Measurements from ENCODE around the gene PTCSC3. TPM values are rescaled to one million over a fixed set of nuclear protein-coding genes. Genes with fewer than 3 reads are reported as not detected.
A peak's percentile ranks its signal among the peaks of the same experiment; 100 is the strongest.

PTCSC3 gene
- total and polyA plus RNA-seq, 5 donors from 2014 or later, result not detected

- Histone ChIP-seq H3K9me3 (ENCODE audit: control insufficient read depth in 2 of 2, low read length in 2 of 2) (no peaks in the 10 kb centered on the region), H3K4me3 (ENCODE audit: low read depth, low read length) (no peak overlapping the region), H3K4me1 (ENCODE audit: control insufficient read depth, insufficient read depth, low read length, poor library complexity, severe bottlenecking) (no peaks in the 10 kb centered on the region), H3K27ac (ENCODE audit: insufficient read depth, low read length, poor library complexity, severe bottlenecking) (no peak overlapping the region), H3K36me3 (ENCODE audit: control insufficient read depth, insufficient read depth, low read length) (no peaks in the 10 kb centered on the region), H3K27me3 (ENCODE audit: control insufficient read depth, insufficient read depth, low read length) (no peaks in the 10 kb centered on the region)
- no peak for ATAC-seq (ENCODE audit: low read depth in 2 of 2)
- Mint-ChIP-seq H3K27ac (no peak overlapping the region), H3K4me3 (no peak overlapping the region), H3K4me1 (no peaks in the 10 kb centered on the region), H3K9me3 (no peaks in the 10 kb centered on the region), H3K36me3 (no peaks in the 10 kb centered on the region), H3K27me3 (peaks cover 10% of the 10 kb centered on the region)
- no peak for DNase-seq
Measured at GRCh38 chr14:36173161-36173560, 3.4 kb downstream of the PTCSC3 start.

GRCh38 chr14:36171607-36172006 lies 4.9 kb downstream of the PTCSC3 start:
- Histone ChIP-seq H3K4me3 (ENCODE audit: low read depth, low read length) (no peak overlapping the region), H3K27ac (ENCODE audit: insufficient read depth, low read length, poor library complexity, severe bottlenecking) (no peak overlapping the region), H3K4me1 (ENCODE audit: control insufficient read depth, insufficient read depth, low read length, poor library complexity, severe bottlenecking) (no peaks in the 10 kb centered on the region), H3K27me3 (ENCODE audit: control insufficient read depth, insufficient read depth, low read length) (no peaks in the 10 kb centered on the region), H3K9me3 (ENCODE audit: control insufficient read depth in 2 of 2, low read length in 2 of 2) (no peaks in the 10 kb centered on the region), H3K36me3 (ENCODE audit: control insufficient read depth, insufficient read depth, low read length) (no peaks in the 10 kb centered on the region)
- no peak for ATAC-seq (ENCODE audit: low read depth in 2 of 2)
- H3K9me3 Mint-ChIP-seq, result no peaks in the 10 kb centered on the region
- peaks cover 19% of the 10 kb centered on the region for H3K27me3 Mint-ChIP-seq
- no peak for DNase-seq
- H3K27ac Mint-ChIP-seq, result no peak overlapping the region
- no peaks in the 10 kb centered on the region for H3K4me1 Mint-ChIP-seq
- no peak overlapping the region for H3K4me3 Mint-ChIP-seq
- no peaks in the 10 kb centered on the region for H3K36me3 Mint-ChIP-seq

- Histone ChIP-seq H3K4me3 (ENCODE audit: low read depth, low read length) (no peak overlapping the region), H3K27ac (ENCODE audit: insufficient read depth, low read length, poor library complexity, severe bottlenecking) (no peak overlapping the region), H3K36me3 (ENCODE audit: control insufficient read depth, insufficient read depth, low read length) (no peaks in the 10 kb centered on the region), H3K27me3 (ENCODE audit: control insufficient read depth, insufficient read depth, low read length) (no peaks in the 10 kb centered on the region), H3K9me3 (ENCODE audit: control insufficient read depth in 2 of 2, low read length in 2 of 2) (no peaks in the 10 kb centered on the region), H3K4me1 (ENCODE audit: control insufficient read depth, insufficient read depth, low read length, poor library complexity, severe bottlenecking) (no peaks in the 10 kb centered on the region)
- H3K27ac Mint-ChIP-seq, result no peak overlapping the region
- H3K4me1 Mint-ChIP-seq, result no peaks in the 10 kb centered on the region
- no peak overlapping the region for H3K4me3 Mint-ChIP-seq
- no peaks in the 10 kb centered on the region for H3K9me3 Mint-ChIP-seq
- DNase-seq (no peak), ATAC-seq (ENCODE audit: low read depth in 2 of 2) (no peak)
- H3K27me3 Mint-ChIP-seq, result peaks cover 13% of the 10 kb centered on the region
- no peaks in the 10 kb centered on the region for H3K36me3 Mint-ChIP-seq
Measured at GRCh38 chr14:36167431-36167830, 9.1 kb downstream of the PTCSC3 start.

- no peak overlapping the region for H3K4me3 Mint-ChIP-seq
- no peaks in the 10 kb centered on the region for H3K4me1 ChIP-seq (ENCODE audit: control insufficient read depth, insufficient read depth, low read length, poor library complexity, severe bottlenecking)
- H3K9me3 Mint-ChIP-seq, result peaks cover 0 to 2% (median 0%) of the 10 kb centered on the region in 7 donors
- no peak overlapping the region for H3K27ac ChIP-seq (ENCODE audit: insufficient read depth, low read length, poor library complexity, severe bottlenecking)
- no peaks in the 10 kb centered on the region for H3K4me1 Mint-ChIP-seq
- no peaks in the 10 kb centered on the region for H3K27me3 ChIP-seq (ENCODE audit: control insufficient read depth, insufficient read depth, low read length)
- H3K36me3 Mint-ChIP-seq, result no peaks in the 10 kb centered on the region
- ATAC-seq (ENCODE audit: low read depth in 2 of 2), result no peak
- H3K4me3 ChIP-seq (ENCODE audit: low read depth, low read length), result no peak overlapping the region
- H3K27ac Mint-ChIP-seq, result no peak overlapping the region
- DNase-seq, result no peak
- no peaks in the 10 kb centered on the region for H3K9me3 ChIP-seq (ENCODE audit: control insufficient read depth in 2 of 2, low read length in 2 of 2)
- H3K27me3 Mint-ChIP-seq, result peaks cover 9% of the 10 kb centered on the region
- no peaks in the 10 kb centered on the region for H3K36me3 ChIP-seq (ENCODE audit: control insufficient read depth, insufficient read depth, low read length)
Measured at GRCh38 chr14:36163451-36163850, 13.1 kb downstream of the PTCSC3 start.

GRCh38 chr14:36162267-36162666 lies 14.3 kb downstream of the PTCSC3 start:
- DNase-seq, result no peak
- H3K36me3 ChIP-seq (ENCODE audit: control insufficient read depth, insufficient read depth, low read length), result no peaks in the 10 kb centered on the region
- H3K4me1 ChIP-seq (ENCODE audit: control insufficient read depth, insufficient read depth, low read length, poor library complexity, severe bottlenecking), result no peaks in the 10 kb centered on the region
- no peak for ATAC-seq (ENCODE audit: low read depth in 2 of 2)
- Mint-ChIP-seq H3K4me1 (no peaks in the 10 kb centered on the region), H3K9me3 (peaks cover 0 to 5% (median 0%) of the 10 kb centered on the region in 7 donors), H3K4me3 (no peak overlapping the region), H3K36me3 (no peaks in the 10 kb centered on the region), H3K27me3 (peaks cover 2% of the 10 kb centered on the region), H3K27ac (no peak overlapping the region)
- no peak overlapping the region for H3K4me3 ChIP-seq (ENCODE audit: low read depth, low read length)
- no peaks in the 10 kb centered on the region for H3K9me3 ChIP-seq (ENCODE audit: control insufficient read depth in 2 of 2, low read length in 2 of 2)
- no peak overlapping the region for H3K27ac ChIP-seq (ENCODE audit: insufficient read depth, low read length, poor library complexity, severe bottlenecking)
- H3K27me3 ChIP-seq (ENCODE audit: control insufficient read depth, insufficient read depth, low read length), result no peaks in the 10 kb centered on the region

GRCh38 chr14:36161776-36162175 lies 14.7 kb downstream of the PTCSC3 start:
- no peaks in the 10 kb centered on the region for H3K27me3 Mint-ChIP-seq
- H3K27ac Mint-ChIP-seq, result no peak overlapping the region
- H3K4me1 ChIP-seq (ENCODE audit: control insufficient read depth, insufficient read depth, low read length, poor library complexity, severe bottlenecking), result no peaks in the 10 kb centered on the region
- DNase-seq (no peak), ATAC-seq (ENCODE audit: low read depth in 2 of 2) (no peak)
- peaks cover 0 to 5% (median 0%) of the 10 kb centered on the region in 7 donors for H3K9me3 Mint-ChIP-seq
- no peaks in the 10 kb centered on the region for H3K9me3 ChIP-seq (ENCODE audit: control insufficient read depth in 2 of 2, low read length in 2 of 2)
- no peaks in the 10 kb centered on the region for H3K4me1 Mint-ChIP-seq
- H3K36me3 ChIP-seq (ENCODE audit: control insufficient read depth, insufficient read depth, low read length), result no peaks in the 10 kb centered on the region
- no peak overlapping the region for H3K4me3 Mint-ChIP-seq
- no peak overlapping the region for H3K4me3 ChIP-seq (ENCODE audit: low read depth, low read length)
- no peaks in the 10 kb centered on the region for H3K27me3 ChIP-seq (ENCODE audit: control insufficient read depth, insufficient read depth, low read length)
- H3K27ac ChIP-seq (ENCODE audit: insufficient read depth, low read length, poor library complexity, severe bottlenecking), result no peak overlapping the region
- no peaks in the 10 kb centered on the region for H3K36me3 Mint-ChIP-seq

GRCh38 chr14:36151335-36151734 lies 25.2 kb downstream of the PTCSC3 start:
- H3K4me3 ChIP-seq (ENCODE audit: low read depth, low read length), result no peak overlapping the region
- H3K36me3 ChIP-seq (ENCODE audit: control insufficient read depth, insufficient read depth, low read length), result no peaks in the 10 kb centered on the region
- H3K4me1 ChIP-seq (ENCODE audit: control insufficient read depth, insufficient read depth, low read length, poor library complexity, severe bottlenecking), result no peaks in the 10 kb centered on the region
- H3K27me3 ChIP-seq (ENCODE audit: control insufficient read depth, insufficient read depth, low read length), result no peaks in the 10 kb centered on the region
- H3K9me3 ChIP-seq (ENCODE audit: control insufficient read depth in 2 of 2, low read length in 2 of 2), result no peaks in the 10 kb centered on the region
- Mint-ChIP-seq H3K9me3 (peaks cover 0 to 12% (median 2%) of the 10 kb centered on the region in 7 donors), H3K27me3 (no peaks in the 10 kb centered on the region), H3K4me1 (no peaks in the 10 kb centered on the region), H3K36me3 (no peaks in the 10 kb centered on the region), H3K27ac (no peak overlapping the region), H3K4me3 (no peak overlapping the region)
- H3K27ac ChIP-seq (ENCODE audit: insufficient read depth, low read length, poor library complexity, severe bottlenecking), result no peak overlapping the region
- ATAC-seq (ENCODE audit: low read depth in 2 of 2) (no peak), DNase-seq (no peak)

- Histone ChIP-seq H3K27ac (ENCODE audit: insufficient read depth, low read length, poor library complexity, severe bottlenecking) (no peak overlapping the region), H3K4me3 (ENCODE audit: low read depth, low read length) (no peak overlapping the region), H3K4me1 (ENCODE audit: control insufficient read depth, insufficient read depth, low read length, poor library complexity, severe bottlenecking) (no peaks in the 10 kb centered on the region), H3K36me3 (ENCODE audit: control insufficient read depth, insufficient read depth, low read length) (no peaks in the 10 kb centered on the region), H3K27me3 (ENCODE audit: control insufficient read depth, insufficient read depth, low read length) (no peaks in the 10 kb centered on the region), H3K9me3 (ENCODE audit: control insufficient read depth in 2 of 2, low read length in 2 of 2) (no peaks in the 10 kb centered on the region)
- Mint-ChIP-seq H3K4me1 (no peaks in the 10 kb centered on the region), H3K36me3 (no peaks in the 10 kb centered on the region), H3K9me3 (peaks cover 0 to 2% (median 0%) of the 10 kb centered on the region in 7 donors), H3K27me3 (no peaks in the 10 kb centered on the region), H3K27ac (peak overlapping the region in 1 of 3 donors; percentile 33), H3K4me3 (no peak overlapping the region)
- DNase-seq (no peak), ATAC-seq (ENCODE audit: low read depth in 2 of 2) (no peak)
Measured at GRCh38 chr14:36134038-36134437, 42.5 kb downstream of the PTCSC3 start.

Measured in CD4-positive, CD25-positive, alpha-beta regulatory T cell (primary cell).